NCI-H1105 treated with DMSO at 0.1 percent for 48 hours (cell line): ENCODE results near the gene WNT3A.
"Not testable (repeated sequence)": the region's sequence is repeated elsewhere in the genome, so short reads cannot be mapped to it uniquely, and the experiment has no call there.

Source experiments
- DNase-seq: peaks from one replicate; lab custom pipeline; 2025; lab: John Stamatoyannopoulos, UW

WNT3A gene, protein sequence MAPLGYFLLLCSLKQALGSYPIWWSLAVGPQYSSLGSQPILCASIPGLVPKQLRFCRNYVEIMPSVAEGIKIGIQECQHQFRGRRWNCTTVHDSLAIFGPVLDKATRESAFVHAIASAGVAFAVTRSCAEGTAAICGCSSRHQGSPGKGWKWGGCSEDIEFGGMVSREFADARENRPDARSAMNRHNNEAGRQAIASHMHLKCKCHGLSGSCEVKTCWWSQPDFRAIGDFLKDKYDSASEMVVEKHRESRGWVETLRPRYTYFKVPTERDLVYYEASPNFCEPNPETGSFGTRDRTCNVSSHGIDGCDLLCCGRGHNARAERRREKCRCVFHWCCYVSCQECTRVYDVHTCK

DNA sequence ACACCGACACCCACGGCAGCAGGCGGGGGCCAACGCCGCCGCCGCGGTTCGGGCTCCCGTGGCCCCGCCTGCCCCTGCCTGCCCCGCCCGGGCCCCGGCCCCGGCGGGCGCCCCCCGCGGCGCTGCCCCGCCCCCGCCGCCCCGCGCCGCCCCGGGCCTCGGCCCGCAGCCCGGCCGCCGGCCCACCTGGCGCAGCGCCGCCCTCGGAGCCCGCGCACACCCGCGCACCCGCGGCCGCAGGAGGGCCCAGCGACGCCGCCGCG, at the start of gene WNT3A:
Gene WNT3A (plus strand): TSS at position 213 of the 263 bp plus-strand sequence. CDS start 131 bp downstream, outside the sequence.
- no peak for DNase-seq

DNA sequence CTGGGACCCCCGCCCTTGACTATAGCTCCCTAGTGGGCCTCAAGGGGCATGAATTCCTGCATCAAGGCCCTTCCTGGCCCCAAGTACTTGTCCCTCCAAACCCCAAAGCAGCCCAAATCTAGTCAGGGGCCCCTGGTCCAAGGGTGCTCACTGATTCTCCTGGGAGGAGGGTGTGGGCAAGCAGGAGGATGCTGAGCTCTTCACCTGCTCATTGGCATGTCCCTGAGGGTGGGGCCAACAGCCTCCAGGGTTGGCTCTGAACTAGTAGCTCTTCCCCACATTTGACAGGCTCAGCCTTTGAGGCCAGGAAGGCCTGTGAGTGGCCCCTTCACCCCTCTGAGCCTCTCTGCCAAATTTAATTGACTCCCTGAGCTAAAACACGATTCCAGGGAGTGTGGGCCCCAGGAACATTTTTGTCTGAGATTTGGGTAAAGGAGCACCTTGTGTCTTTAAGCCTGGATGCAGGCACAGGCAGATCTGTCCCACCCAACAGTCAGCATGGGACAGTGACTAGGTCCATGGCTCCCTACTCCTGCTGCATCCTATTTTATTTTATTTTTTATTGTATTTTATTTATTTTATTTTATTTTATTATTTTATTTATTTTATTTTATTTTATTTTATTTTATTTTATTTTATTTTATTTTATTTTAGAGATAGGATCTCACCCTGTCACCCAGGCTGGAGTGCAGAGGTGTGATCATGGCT, 48.0 kb upstream of the WNT3A start:
- no peak for DNase-seq

DNA sequence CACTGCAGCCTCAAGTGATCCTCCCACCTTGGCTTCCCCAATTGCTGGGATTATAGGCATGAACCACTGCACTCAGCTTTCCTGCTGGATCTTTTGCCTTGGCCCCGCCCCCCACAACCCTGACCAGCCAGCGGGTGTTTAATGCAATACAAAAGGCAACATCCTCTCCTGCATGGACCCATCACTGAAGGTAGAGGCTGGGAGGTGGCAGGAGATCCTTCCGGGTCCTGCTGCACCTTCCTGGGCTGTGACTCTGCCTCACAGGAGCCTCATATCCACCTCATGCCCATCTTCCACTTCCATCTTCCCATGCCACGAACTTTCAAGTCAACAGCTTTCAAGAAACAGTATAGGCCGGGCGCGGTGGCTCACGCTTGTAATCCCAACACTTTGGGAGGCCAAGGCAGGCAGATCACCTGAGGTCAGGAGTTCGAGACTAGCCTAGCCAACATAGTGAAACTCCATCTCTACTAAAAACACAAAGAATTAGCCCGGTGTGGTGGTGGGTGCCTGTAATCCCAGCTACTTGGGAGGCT, 47.4 kb upstream of the WNT3A start:
- DNase-seq = no peak

DNA sequence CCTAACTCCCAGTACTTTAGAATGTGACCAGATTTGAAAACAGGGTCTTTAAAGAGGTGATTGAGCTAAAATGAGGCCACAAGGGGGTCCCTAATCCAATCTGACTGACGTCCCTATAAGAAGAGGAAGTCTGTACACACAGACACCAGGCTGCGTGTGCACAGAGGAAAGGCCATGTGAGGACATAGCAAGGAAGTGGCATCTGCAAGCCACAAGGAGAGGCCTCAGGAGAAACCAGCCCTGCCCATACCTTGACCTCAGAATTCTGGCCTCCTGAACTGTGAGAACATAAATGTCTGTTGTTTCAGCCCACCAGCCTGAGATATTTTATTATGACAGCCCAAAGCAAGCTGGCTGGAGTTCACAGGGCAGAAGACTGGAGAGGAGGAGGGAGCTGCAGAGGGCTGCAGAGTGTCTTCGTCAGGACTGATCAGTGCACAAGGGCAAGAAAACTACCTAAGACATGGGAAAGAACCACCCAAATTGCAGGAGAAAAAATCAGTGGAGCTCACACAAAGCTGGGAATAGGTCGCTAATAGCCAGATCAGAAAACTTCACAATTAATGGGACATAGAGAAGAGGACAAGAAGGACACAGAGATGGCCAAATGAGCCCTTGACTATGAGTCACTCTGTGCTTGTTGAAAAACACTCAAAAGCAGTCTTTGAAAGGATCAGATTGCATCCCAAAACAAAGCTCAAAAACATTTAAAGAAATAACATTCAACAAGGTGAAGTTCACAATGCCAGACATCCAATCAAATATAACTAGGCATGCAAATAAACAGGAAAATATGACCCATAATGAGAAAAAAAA, 44.9 kb upstream of the WNT3A start:
- no peak for DNase-seq

DNA sequence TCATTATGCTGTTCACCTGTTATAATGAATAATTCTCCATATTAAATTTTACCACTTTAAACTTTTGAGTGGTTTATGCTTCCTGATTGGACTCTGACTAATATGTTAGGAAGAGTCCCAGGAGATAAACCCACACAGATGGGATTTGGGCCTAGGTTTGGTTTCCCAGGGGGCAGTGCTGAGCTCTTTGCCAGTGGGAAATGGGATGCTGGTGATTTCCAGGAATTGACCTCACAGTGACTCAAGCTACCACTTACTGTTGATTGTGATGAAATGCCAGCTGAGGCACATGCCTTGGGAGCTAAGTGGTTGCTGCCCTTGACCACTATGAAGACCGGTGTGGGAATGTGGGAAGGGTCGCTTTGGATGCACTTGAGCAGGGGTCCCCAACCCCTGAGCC, 40.1 kb upstream of the WNT3A start:
- not testable (repeated sequence) for DNase-seq

DNA sequence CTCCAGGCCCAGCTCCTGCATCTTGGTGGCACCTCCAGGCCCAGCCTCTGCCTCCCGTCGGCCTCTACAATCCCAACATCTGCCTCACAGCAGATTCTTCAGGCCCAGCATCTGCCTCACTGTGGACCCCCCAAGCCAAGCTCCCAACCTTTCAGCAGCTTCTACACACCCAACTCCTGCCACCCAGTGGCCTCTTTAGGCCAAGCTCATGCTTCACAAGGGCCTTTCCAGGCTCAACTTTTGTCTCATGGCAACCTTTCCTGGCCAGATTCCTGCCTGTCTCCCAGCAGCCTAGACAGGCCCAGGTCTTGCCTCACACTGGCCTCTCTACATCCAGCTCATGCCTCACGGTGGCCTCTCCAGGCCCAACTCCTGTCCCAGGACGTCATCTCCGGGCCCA, 39.0 kb upstream of the WNT3A start:
- not testable (repeated sequence) for DNase-seq

DNA sequence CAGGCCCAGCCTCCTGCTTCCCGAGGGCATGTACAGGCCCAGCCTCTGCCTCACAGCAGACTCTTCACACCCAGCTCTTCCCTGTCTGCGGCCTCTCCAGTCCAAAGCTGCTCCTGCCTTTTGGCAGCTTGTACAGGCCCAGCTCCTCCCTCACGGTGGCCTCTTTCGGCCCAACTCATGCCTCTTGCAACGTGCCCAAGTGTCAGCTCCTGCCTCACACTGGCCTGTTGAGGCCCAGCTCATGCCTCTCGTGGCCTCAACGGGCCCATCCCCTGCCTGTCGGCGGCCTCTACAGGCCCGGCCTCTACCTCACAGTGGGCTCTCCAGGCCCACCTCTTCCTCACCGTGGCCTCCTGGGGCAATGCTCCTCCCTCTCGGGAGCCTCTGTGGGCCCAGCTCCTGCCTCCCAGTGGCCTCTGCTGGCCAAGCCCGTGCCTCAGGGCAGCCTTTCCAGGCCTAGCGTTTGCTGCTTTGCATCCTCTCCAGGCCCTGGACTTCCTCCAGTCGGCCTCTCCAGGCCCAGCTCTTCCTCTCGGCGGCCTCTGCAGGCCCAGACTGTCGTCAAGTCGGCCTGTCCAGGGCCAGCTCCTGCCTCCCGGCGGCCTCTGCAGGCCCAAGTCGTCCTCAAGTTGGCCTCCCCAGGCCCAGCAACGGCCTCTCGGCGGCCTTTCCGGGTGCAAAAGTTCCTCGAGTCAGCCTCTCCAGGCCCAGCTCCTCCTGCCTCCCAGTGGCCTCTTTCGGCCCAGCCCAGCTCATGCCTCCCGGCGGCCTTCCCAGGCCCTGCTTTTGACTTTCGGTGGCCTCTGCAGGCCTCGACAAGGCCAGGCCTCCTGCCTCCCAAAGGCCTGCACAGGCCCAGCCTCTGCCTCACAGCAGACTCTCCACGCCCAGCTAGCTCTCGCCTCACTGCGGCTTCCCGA, 36.5 kb upstream of the WNT3A start:
- not testable (repeated sequence) for DNase-seq

DNA sequence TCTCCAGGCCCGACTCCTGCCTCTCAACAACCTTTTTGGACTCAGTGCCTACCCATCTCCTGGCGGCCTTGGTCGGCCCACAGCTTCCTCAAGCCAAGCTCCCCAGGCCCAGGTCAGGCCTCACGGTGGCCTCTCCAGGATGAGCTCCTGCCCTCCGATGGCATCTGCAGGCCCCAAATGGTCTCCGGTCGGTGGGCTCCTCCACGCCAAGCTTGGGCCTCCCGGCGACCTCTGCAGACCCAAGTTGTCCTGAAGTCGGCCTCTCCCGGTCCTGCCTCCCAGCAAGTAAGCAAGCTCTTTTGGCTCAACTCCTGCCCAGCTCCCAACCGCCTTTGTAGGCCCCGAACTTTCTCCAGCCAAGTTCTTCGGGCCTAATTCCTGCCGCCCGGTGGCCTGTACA, 35.6 kb upstream of the WNT3A start:
- DNase-seq = not testable (repeated sequence)

DNA sequence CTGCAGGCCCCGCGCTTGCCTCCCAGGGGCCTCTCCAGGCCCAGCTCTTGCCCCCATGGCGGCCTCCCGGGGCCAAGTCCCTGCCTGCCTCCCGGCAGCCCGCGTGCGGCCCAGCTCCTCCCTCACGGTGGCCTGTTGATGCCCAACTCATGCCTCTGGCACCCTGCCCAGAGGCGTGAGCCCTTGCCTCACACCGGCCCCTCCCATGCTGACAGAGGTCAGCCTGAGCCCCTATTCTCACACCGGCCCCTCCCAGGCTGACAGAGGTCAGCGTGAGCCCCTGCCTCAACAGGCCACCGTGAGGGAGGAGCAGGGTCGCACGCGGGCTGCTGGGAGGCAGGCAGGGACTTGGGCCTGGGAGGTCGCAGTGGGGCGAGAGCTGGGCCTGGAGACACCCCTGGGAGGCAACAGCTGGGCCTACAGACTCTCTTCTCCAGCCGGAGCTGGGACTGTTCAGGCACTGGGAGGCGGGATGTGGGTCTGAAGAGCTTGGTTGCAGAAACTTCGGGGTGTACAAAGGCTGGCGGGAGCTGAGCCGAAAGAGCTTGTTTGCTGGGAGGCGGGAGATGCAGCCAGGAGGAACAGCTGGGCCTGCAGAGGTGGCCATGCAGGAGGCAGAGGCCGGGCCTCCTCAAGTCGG, 35.0 kb upstream of the WNT3A start:
- not testable (repeated sequence) for DNase-seq

DNA sequence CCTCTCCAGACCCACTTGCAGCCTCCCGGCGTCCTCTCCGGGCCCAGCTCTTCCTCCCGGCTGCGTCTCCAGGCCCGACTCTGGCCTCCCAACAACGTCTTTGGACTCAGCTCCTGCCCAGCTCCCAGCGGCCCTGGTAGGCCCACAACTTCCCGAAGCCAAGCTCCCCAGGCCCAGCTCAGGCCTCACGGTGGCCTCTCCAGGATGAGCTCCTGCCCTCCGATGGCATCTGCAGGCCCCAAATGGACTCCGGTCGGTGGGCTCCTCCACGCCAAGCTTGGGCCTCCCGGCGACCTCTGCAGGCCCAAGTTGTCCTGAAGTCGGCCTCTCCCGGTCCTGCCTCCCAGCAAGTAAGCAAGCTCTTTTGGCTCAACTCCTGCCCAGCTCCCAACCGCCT, 34.5 kb upstream of the WNT3A start:
- DNase-seq = not testable (repeated sequence)

DNA sequence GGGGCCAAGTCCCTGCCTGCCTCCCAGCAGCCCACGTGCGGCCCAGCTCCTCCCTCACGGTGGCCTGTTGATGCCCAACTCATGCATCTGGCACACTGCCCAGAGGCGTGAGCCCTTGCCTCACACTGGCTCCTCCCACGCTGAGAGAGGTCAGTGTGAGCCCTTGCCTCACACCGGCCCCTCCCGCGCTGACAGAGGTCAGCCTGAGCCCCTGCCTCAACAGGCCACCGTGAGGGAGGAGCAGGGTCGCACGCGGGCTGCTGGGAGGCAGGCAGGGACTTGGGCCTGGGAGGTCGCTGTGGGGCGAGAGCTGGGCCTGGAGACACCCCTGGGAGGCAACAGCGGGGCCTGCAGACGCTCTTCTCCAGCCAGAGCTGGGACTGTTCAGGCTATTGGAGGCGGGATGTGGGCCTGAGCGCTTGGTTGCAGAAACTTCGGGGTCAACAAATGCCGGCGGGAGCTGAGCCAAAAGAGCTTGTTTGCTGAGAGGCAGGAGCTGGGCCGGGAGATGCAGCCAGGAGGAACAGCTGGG, 33.9 kb upstream of the WNT3A start:
- DNase-seq = not testable (repeated sequence)

DNA sequence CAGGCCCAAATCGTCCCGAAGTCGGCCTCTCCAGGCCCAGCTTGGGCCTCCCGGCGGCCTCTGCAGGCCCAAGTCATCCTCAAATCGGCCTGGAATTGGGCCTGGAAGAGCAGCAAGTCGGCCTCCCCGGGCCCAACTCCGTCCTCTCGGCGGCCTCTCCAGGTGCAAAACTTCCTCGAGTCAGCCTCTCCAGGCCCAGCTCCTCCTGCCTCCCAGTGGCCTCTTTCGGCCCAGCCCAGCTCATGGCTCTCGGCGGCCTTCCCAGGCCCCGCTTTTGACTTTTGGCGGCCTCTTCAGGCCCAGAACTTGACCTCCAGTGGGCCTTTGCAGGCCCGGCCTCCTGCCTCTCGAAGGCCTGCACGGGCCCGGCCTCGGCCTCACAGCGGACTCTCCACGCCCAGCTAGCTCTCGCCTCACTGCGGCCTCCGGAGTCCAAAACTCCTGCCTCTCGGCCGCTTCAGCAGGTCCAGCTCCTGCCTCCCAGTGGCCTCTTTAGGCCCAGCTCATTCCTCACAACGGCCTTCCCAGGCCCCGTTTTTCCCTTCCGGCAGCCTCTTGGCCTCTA, 33.0 kb upstream of the WNT3A start:
- not testable (repeated sequence) for DNase-seq

DNA sequence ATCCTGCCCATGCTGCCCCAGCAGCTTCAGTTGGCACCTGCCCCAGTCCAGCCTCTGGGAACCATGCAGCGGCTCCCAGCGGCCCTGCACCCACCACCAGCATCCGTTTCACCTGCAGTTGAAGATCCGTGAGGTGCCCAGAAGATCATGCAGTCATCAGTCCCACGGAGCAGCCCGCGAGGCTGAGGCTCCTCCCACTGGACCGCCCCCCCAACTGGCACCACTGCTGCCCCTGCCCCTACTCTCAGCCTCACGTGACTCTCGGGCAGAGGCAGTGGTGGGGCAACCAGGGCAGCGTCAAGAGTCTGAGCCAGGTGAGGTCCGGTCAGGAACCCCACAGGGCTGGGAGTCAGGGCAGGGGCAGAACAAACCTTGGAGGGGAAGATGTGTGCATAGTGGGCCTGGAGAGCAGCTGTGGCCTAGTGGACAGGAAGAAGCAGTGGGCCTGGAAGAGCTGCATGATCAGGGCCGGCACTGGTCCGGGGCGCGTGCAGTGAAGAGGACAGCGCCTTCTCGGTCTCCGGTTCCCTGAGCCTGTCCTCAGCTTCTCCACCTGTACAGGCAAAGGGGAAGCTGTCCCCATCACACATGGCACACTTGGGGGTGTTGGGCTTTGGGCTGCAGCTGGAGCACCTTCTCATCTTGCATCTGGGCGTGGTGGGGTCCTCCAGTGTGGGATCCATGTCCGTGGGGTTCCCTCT, 31.1 kb upstream of the WNT3A start:
- DNase-seq = not testable (repeated sequence)

DNA sequence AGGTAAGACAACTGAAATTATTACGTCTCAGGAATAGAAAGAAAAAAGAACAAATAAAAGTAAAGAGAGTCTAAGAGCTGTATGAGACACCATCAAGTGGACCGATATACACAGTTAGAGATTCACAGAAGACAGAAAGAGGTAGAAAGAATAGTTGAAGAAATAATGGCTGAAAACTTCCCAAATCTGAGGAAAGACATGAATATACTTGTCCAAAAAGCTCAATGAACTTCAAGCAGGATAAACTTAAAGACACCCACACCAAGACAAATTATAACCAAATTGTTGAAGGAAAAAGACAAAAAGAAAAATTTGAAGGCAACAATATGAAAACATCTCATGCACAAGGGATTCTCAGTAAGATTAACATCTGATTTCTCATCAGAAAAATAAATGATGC, 19.6 kb upstream of the WNT3A start:
- DNase-seq = no peak

DNA sequence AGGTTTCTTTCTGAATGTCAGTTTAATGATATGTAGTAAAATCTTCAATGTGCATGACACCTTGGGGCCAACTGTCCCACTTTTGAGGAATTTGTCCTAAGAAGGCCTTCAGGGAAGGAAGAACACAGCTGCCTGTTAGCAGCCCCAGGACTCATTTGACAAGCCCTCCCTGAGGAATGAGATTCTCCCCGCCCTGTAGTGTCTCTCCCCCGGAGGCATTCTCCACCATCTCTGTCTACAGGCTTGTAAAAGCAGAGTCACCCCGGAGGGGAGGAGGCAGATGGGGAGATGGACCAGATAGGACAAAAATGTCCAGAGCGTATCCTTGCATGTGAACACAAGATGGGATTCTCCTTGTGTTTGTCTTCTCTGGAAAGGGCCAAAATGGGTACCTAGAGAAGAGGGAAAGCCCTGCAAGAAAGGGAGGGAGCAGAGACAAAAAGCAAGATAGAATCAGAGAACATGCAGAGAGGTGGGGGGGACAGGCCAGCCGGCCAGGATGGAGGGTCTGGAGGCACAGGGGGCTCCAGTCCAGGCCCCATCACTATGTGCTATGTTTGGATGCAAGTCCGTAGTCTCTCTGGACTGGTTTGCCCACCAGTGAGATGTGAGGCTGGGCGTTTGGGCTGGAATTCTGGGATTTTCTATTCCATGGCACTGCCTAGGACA, 12.0 kb upstream of the WNT3A start:
- DNase-seq = no peak

DNA sequence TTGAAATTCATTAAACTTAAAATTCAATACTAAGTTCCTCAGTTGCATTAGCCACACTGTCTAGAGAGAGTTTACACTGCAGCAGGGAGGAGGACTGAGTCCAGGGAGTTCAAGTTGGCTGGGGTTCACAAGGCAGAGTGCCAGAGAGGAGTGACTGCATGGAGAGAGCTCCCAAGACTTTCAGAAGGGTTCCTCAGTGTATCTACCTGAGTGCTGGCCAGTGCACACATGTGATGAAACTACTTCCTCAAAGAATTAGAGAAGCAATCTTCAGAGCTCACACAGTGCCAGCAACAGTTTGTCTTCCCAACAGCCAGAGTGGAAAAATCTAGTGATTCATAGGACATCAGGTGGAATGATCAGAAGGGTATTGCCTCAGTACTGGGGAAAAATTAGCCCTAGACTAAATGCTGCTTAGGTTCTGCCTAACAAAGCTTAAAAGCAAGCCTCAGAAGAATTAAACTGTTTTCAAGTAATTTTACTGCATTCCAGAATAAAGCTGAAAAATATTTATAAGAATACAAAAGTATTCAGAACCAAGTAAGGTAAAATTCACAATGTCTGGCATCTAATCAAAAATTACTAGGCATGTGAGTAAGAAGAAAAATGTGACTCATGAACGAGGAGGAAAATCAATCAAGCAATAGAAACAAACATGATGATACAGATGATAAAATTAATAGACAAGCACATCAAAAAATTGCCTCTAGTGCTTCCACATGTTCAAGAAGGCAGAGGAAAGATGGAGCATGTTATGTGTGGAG, 10.4 kb upstream of the WNT3A start:
- no peak for DNase-seq

DNA sequence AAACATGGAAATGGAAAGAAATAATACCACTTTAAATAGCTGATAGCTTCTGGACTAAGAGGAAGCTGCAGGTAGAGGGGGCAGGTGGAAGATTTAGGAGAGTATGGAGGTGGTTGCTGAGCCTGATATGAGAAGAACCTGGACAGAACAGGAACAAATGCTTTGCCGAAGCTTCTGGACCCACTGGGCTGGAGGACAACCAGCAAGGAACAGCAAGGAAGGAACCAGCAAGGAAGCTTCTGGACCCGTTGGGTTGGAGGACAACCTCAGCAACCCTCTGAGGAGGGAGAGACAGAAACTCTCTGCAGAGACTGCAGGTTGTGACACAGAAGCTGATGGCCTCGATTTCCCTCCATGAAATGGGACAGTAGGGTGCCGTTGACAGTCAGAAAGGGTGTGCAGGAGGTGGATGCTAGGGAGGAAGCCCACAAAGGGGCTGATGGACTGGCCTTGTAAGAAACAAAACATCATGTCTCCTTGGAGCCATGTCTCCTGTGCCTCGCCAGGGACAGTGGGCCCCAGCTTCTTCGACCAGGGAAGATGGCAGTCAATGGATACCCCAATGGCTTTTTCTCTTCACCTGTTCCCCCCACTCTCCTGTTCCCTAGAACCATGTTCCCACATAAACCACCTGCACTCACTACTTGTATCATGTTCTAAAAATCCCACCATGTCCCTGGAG, 8.3 kb upstream of the WNT3A start:
- DNase-seq = no peak
